Measurements from ENCODE around the gene C12orf60.

DNA sequence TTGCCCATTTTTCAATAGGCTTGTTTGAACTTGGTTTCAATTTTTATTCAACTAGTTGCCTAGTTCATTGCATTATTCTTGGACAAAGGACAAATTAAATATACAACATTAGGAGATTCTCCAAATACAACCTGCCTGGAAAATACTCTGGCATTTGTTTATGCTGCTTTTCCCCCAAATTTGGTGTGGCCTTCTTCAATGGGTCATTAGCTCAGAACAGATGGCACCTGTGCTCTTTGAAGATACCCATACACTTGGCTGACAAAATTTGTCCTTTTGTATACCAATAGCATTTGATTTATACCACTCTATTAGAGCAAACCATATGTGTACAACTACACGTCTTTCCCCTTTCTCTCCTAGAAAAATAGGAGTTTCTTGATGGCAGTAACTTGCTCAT lies 35.9 kb upstream of the C12orf60 start:
- no peak for TF ChIP-seq SUZ12 (IDR thresholded peaks at IDR 0.05; ENCODE audit: extremely low read depth, insufficient read depth, insufficient read length)
- no peak for TF ChIP-seq ZNF274 (IDR thresholded peaks at IDR 0.05; ENCODE audit: low read depth, low read length)
